ENCODE data around the gene ARHGEF11.
"Not testable (repeated sequence)": the region's sequence is repeated elsewhere in the genome, so short reads cannot be mapped to it uniquely, and the experiment has no call there.

ARHGEF11 gene

GRCh38 chr1:157081707-157082106 lies 36.2 kb upstream of the ARHGEF11 start:
- no peak overlapping the region for H3K4me3 ChIP-seq (ENCODE audit: low read depth, low read length)
- TF ChIP-seq, protein P1, sequence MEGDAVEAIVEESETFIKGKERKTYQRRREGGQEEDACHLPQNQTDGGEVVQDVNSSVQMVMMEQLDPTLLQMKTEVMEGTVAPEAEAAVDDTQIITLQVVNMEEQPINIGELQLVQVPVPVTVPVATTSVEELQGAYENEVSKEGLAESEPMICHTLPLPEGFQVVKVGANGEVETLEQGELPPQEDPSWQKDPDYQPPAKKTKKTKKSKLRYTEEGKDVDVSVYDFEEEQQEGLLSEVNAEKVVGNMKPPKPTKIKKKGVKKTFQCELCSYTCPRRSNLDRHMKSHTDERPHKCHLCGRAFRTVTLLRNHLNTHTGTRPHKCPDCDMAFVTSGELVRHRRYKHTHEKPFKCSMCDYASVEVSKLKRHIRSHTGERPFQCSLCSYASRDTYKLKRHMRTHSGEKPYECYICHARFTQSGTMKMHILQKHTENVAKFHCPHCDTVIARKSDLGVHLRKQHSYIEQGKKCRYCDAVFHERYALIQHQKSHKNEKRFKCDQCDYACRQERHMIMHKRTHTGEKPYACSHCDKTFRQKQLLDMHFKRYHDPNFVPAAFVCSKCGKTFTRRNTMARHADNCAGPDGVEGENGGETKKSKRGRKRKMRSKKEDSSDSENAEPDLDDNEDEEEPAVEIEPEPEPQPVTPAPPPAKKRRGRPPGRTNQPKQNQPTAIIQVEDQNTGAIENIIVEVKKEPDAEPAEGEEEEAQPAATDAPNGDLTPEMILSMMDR (IDR thresholded peaks at IDR 0.05; ENCODE audit: borderline replicate concordance, insufficient read depth, low read depth, low read length), result no peak

DNA sequence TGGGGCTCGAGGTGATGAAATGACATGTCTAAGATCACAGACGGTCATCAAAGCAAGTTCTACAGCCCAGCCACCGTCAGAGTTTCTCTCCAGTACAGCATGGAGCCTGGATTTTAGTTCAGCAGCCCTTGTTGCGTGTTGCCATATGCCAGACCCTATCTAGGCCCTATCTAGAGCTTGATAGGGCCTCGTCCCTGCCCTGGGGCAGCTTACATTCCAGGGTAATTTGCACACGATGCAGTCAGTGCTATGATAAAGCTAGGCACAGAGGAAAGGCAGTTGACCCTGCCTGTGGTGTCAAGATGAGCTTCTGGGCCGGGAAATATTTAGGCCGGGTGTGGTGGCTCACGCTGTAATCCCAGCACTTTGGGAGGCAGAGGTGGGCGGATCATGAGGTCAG lies 35.2 kb upstream of the ARHGEF11 start:
- TF ChIP-seq, protein P1 (IDR thresholded peaks at IDR 0.05; ENCODE audit: borderline replicate concordance, insufficient read depth, low read depth, low read length), result no peak
- H3K4me3 ChIP-seq (ENCODE audit: low read depth, low read length), result no peak overlapping the region

- no peak overlapping the region for H3K4me3 ChIP-seq (ENCODE audit: low read depth, low read length)
- TF ChIP-seq, protein P1 (IDR thresholded peaks at IDR 0.05; ENCODE audit: borderline replicate concordance, insufficient read depth, low read depth, low read length), result no peak
Measured at GRCh38 chr1:157077394-157077793, 31.9 kb upstream of the ARHGEF11 start.

DNA sequence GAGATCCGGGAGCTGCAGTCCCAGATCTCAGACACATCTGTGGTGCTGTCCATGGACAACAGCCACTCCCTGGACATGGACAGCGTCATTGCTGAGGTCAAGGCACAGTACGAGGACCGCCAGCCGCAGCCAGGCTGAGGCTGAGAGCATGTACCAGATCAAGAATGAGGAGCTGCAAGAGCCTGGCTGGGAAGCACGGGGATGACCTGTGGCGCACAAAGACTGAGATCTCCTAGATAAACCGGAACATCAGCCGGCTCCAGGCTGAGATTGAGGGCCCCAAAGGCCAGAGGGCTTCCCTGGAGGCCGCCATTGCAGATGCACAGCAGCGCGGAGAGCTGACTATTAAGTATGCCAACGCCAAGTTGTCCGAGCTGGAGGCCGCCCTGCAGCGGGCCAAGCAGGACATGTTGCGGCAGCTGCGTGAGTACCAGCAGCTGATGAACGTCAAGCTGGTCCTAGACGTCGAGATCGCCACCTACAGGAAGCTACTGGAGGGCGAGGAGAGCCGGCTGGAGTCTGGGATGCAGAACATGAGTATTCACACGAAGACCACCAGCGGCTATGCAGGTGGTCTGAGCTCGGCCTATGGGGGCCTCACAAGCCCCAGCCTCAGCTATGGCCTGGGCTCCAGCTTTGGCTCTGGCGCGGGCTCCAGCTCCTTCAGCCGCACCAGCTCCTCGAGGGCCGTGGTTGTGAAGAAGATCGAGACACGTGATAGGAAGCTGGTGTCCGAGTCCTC lies 28.6 kb upstream of the ARHGEF11 start:
- no peak overlapping the region for H3K4me3 ChIP-seq (ENCODE audit: low read depth, low read length)
- TF ChIP-seq, protein P1 (IDR thresholded peaks at IDR 0.05; ENCODE audit: borderline replicate concordance, insufficient read depth, low read depth, low read length), result peak; percentile 68

- H3K4me3 ChIP-seq (ENCODE audit: low read depth, low read length), result no peak overlapping the region
- TF ChIP-seq, protein P1 (IDR thresholded peaks at IDR 0.05; ENCODE audit: borderline replicate concordance, insufficient read depth, low read depth, low read length), result no peak
Measured at GRCh38 chr1:157069601-157070000, 24.1 kb upstream of the ARHGEF11 start.

GRCh38 chr1:157059241-157059640 lies 13.7 kb upstream of the ARHGEF11 start:
- H3K4me3 ChIP-seq (ENCODE audit: low read depth, low read length), result not testable (repeated sequence)

DNA sequence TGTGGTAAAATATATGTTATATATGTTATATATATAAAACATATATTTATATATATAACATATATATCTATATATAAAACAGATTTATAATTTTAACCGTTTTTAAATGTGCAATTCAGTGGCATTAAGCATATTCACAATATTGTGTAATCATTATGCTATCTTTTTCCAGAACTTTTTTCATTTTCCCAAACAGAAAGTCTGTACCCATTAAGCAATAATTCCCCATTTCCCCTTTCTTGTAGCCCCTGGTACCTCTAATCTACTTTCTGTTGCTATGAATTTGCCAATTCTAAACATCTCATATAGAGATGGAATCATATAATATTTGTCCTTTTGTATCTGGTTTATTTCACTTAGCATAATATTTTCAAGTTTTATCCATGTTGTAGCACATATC lies 10.7 kb upstream of the ARHGEF11 start:
- TF ChIP-seq, protein P1 (IDR thresholded peaks at IDR 0.05; ENCODE audit: borderline replicate concordance, insufficient read depth, low read depth, low read length), result no peak
- no peak overlapping the region for H3K4me3 ChIP-seq (ENCODE audit: low read depth, low read length)

GRCh38 chr1:157055729-157056128 lies 10.2 kb upstream of the ARHGEF11 start:
- not testable (repeated sequence) for H3K4me3 ChIP-seq (ENCODE audit: low read depth, low read length)

All from GM12875 (cell line).